NB4 (cell line): Measurements from ENCODE around the gene NLRP11.

Experiments
- CTCF ChIP-seq: IDR thresholded peaks from one replicate; pipeline ENCODE4 v1.5.1; 2012; ENCODE audit warnings: low read depth, low read length
- MAX ChIP-seq: IDR thresholded peaks from 2 replicates; pipeline ENCODE4 v1.6.1; 2011; ENCODE audit warnings: low read depth, low read length
- MYC ChIP-seq: IDR thresholded peaks from 2 replicates; pipeline ENCODE4 v1.6.1; 2011; ENCODE audit warnings: low read depth, low read length
- POLR2A ChIP-seq: IDR thresholded peaks from 2 replicates; pipeline ENCODE4 v1.6.1; 2011; ENCODE audit warnings: mild to moderate bottlenecking; ENCODE audit not compliant: insufficient read length; ENCODE audit errors: extremely low read depth

GRCh38 chr19:55802281-55802680 is 29.5 kb downstream of the NLRP11 start:
- TF ChIP-seq POLR2A (no peak), CTCF (no peak), MAX (no peak), MYC (no peak)
